Stimulated activated naive CD8-positive, alpha-beta T cell treated with anti-CD3 and anti-CD28 coated beads, Interleukin-15, Interleukin-2, amounts not matched to agents 100 ng/mL and 50 ng/mL, for 24 hours (primary cell): ENCODE data around the gene GPR176.

Experiments
- H3K27ac Mint-ChIP-seq: one replicate; pipeline ENCODE4 v1.8.0; 2021; ENCODE audit warnings: mild to moderate bottlenecking, mixed read lengths
- H3K27me3 Mint-ChIP-seq: one replicate; pipeline ENCODE4 v1.8.0; 2021; ENCODE audit warnings: mixed read lengths
- H3K36me3 Mint-ChIP-seq: one replicate; pipeline ENCODE4 v1.8.0; 2021; ENCODE audit warnings: low read depth, mixed read lengths
- H3K4me1 Mint-ChIP-seq: one replicate; pipeline ENCODE4 v1.8.0; 2021; ENCODE audit warnings: low read depth, mixed read lengths
- H3K4me3 Mint-ChIP-seq: one replicate; pipeline ENCODE4 v1.8.0; 2021; ENCODE audit warnings: mild to moderate bottlenecking, mixed read lengths
- H3K9me3 Mint-ChIP-seq: one replicate; pipeline ENCODE4 v1.8.0; 2021; ENCODE audit warnings: mixed read lengths

Gene GPR176

GRCh38 chr15:39786447-39787056 is 133.5 kb downstream of the GPR176 start:
- no peaks in the 10 kb centered on the region for H3K27me3 Mint-ChIP-seq
- no peak overlapping the region for H3K4me3 Mint-ChIP-seq
- H3K9me3 Mint-ChIP-seq, result no peaks in the 10 kb centered on the region
- H3K27ac Mint-ChIP-seq, result no peak overlapping the region
- H3K4me1 Mint-ChIP-seq, result peaks cover 59% of the 10 kb centered on the region
- no peaks in the 10 kb centered on the region for H3K36me3 Mint-ChIP-seq

GRCh38 chr15:39785841-39786240 is 134.2 kb downstream of the GPR176 start:
- Mint-ChIP-seq H3K4me3 (no peak overlapping the region), H3K27ac (peak overlapping the region; percentile 45), H3K9me3 (no peaks in the 10 kb centered on the region), H3K4me1 (peaks cover 65% of the 10 kb centered on the region), H3K36me3 (no peaks in the 10 kb centered on the region), H3K27me3 (no peaks in the 10 kb centered on the region)

- Mint-ChIP-seq H3K27ac (no peak overlapping the region), H3K4me3 (no peak overlapping the region)
These were observed 134.9 kb downstream of the GPR176 start for GRCh38 chr15:39785139-39785538.

DNA sequence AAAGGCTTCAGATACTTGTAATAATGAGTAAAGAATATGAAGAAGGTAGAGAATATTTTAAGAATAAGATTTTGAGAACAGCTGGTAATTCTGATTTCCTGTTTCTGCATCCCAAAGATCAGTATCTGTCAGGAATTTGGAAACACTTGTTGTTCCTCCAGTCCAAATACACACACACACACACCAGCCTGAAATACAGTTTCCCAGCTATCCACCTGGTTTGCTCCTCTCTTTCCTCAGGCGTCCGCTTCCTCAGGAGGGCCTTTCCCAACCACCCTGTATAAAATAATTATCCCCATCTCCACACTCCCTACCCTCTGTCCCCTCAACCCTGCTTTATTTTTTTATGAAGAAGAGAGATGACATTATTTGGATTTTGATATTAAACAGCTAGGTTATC is 135.4 kb downstream of the GPR176 start:
- Mint-ChIP-seq H3K9me3 (no peaks in the 10 kb centered on the region), H3K27ac (no peak overlapping the region), H3K4me3 (no peak overlapping the region), H3K36me3 (no peaks in the 10 kb centered on the region), H3K4me1 (peaks cover 66% of the 10 kb centered on the region), H3K27me3 (no peaks in the 10 kb centered on the region)

More at GRCh38 chr15:39785139-39785538, 134.9 kb downstream of the GPR176 start:
- H3K9me3 Mint-ChIP-seq, result no peaks in the 10 kb centered on the region
- H3K27me3 Mint-ChIP-seq, result no peaks in the 10 kb centered on the region
- peaks cover 66% of the 10 kb centered on the region for H3K4me1 Mint-ChIP-seq
- no peaks in the 10 kb centered on the region for H3K36me3 Mint-ChIP-seq

GRCh38 chr15:39784125-39784524 is 135.9 kb downstream of the GPR176 start:
- peaks cover 66% of the 10 kb centered on the region for H3K4me1 Mint-ChIP-seq
- no peaks in the 10 kb centered on the region for H3K9me3 Mint-ChIP-seq
- no peaks in the 10 kb centered on the region for H3K27me3 Mint-ChIP-seq
- H3K27ac Mint-ChIP-seq, result peak overlapping the region; percentile 74
- no peaks in the 10 kb centered on the region for H3K36me3 Mint-ChIP-seq
- peak overlapping the region; percentile 85 for H3K4me3 Mint-ChIP-seq

DNA sequence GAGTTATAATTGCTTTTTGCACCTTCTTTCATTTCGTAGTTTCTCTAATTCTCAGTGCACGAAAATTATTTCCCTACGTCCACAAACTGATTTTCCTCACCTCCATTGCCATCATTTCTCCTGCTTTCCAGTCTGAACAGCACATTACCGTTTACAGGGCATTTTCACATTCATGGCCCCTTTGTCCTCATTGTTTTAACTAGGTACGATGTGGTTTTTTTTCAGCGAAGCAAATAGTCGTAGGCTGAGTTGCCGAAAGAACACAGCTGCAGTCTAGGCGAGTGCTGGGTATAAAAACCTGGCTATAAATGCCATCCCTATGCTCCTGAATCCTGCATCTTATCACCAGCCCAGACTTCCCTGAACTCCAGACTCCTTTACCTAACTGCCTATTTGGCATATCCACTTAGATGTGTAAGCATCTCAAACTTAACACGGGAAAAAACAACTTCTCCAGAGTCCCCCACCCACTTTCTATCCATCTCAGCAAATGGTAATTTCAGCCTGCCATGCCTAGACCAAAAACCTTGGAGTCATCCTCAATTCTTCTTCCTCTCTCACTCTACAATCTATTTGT is 136.7 kb downstream of the GPR176 start:
- H3K36me3 Mint-ChIP-seq, result no peaks in the 10 kb centered on the region

GRCh38 chr15:39782441-39783138 is 137.5 kb downstream of the GPR176 start, which contains the start of gene FSIP1:
Gene FSIP1 (minus strand): TSS chr15:39782841. CDS start chr15:39776524, 6,317 bp downstream.
- H3K4me1 Mint-ChIP-seq, result peaks cover 60% of the 10 kb centered on the region
- peak within 1 kb of the TSS; percentile 74 for H3K27ac Mint-ChIP-seq
- no peaks in the 10 kb centered on the region for H3K36me3 Mint-ChIP-seq

More for the DNA sequence above, 136.7 kb downstream of the GPR176 start:
- peak overlapping the region; percentile 74 for H3K27ac Mint-ChIP-seq
- H3K4me3 Mint-ChIP-seq, result peak overlapping the region; percentile 85
- no peaks in the 10 kb centered on the region for H3K9me3 Mint-ChIP-seq
- no peaks in the 10 kb centered on the region for H3K27me3 Mint-ChIP-seq
- H3K4me1 Mint-ChIP-seq, result peaks cover 62% of the 10 kb centered on the region

DNA sequence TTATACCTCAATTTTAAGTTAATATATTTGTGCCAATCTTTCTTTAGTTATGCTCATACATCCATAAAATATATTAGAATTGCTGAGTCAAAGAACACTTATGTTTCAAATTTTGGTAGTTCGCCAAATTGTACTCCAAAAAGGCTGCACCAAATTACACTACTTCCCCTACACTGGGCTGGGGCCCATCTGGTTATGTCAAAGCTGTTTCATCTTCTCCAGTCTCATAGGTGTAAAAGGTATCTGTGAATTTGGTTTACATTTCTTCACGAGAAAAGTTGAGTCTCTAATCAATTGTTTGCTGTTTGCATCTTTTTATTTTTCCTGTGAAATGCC is 138.1 kb downstream of the GPR176 start:
- Mint-ChIP-seq H3K36me3 (no peaks in the 10 kb centered on the region), H3K4me3 (peak overlapping the region; percentile 85), H3K27ac (peak overlapping the region; percentile 74), H3K9me3 (no peaks in the 10 kb centered on the region), H3K4me1 (peaks cover 60% of the 10 kb centered on the region), H3K27me3 (no peaks in the 10 kb centered on the region)

More at GRCh38 chr15:39782441-39783138, 137.5 kb downstream of the GPR176 start, which contains the start of gene FSIP1:
- Mint-ChIP-seq H3K27me3 (no peaks in the 10 kb centered on the region), H3K4me3 (peak within 1 kb of the TSS; percentile 85), H3K9me3 (no peaks in the 10 kb centered on the region)

DNA sequence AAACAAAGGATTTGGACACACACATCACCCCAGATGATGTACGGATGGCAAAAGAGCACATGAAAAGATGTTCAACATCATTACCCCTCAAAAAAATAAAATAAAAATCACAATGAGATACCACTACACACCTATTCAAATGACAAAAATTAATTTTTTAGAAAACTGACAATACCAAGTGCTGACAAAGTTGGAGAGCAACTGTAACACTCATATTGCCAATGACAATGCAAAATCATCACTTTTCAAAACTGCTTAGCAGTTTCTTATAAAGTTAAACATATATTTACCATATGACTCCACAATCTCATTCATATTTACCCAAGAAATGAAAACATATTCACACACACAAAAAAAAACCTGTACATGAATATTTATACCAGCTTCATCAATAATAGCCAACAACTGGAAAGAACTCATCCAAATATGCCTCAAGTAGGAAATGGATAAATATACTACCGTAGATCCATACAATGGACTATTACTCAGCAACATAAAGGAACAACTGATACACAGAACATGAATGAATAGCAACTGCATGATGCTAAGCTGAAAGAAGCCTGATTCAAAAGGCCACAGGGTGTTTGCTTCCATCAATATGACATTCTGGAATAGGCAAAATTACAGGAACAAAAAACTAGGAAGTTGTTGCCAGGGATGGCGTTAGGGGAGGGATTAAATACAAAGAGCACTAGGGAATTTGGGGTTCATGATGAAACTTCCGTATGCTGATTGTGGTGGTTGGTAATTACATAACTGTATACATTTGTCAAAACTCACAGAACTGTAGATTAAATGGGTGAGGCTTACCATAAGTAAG is 138.7 kb downstream of the GPR176 start:
- Mint-ChIP-seq H3K9me3 (no peaks in the 10 kb centered on the region), H3K27me3 (no peaks in the 10 kb centered on the region), H3K4me3 (peak overlapping the region; percentile 40), H3K4me1 (peaks cover 55% of the 10 kb centered on the region), H3K27ac (no peak overlapping the region), H3K36me3 (no peaks in the 10 kb centered on the region)

DNA sequence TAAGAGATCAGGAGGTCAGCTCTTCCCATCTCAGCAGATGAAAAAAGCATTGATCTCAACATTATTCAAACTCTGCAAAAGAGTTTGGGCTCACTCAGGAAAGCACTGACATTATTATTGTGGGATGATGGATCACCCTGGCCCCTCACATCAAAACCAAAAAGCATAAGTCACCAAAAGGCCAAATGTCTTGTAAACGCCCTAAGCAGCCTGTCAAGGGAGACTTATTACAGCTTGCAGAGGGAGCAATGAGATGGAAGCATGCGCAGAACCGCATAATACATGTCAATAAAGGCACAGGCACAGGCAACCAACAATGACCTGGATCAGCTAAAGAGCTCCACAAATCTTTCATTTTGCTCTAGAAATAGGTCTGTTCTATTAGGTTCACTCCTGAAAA is 142.0 kb downstream of the GPR176 start:
- H3K4me3 Mint-ChIP-seq, result no peak overlapping the region
- no peaks in the 10 kb centered on the region for H3K27me3 Mint-ChIP-seq
- no peaks in the 10 kb centered on the region for H3K9me3 Mint-ChIP-seq
- peaks cover 40% of the 10 kb centered on the region for H3K4me1 Mint-ChIP-seq
- H3K36me3 Mint-ChIP-seq, result no peaks in the 10 kb centered on the region
- H3K27ac Mint-ChIP-seq, result no peak overlapping the region

GRCh38 chr15:39777496-39777895 is 142.6 kb downstream of the GPR176 start:
- no peak overlapping the region for H3K4me3 Mint-ChIP-seq
- H3K36me3 Mint-ChIP-seq, result no peaks in the 10 kb centered on the region
- peaks cover 40% of the 10 kb centered on the region for H3K4me1 Mint-ChIP-seq
- no peak overlapping the region for H3K27ac Mint-ChIP-seq
- H3K9me3 Mint-ChIP-seq, result no peaks in the 10 kb centered on the region
- no peaks in the 10 kb centered on the region for H3K27me3 Mint-ChIP-seq

DNA sequence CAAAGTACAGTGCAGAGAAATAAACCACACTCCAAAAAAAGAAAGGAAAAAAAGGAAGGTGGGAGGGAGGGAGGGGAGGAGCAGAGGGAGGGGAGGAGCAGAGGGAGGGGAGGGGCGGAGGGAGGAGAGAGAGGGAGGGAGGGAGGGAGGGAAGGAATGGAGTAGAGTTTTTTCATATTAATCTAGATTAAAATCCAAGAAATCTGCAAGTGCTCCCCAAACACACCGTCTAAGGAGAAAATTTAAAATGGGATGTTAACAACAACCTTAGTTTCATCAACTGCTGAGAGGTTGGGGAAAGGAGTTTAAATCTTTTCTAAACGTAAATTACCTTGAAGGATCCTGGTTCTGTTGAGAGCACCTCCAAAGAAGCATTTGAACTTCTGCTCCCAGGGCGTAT is 144.0 kb downstream of the GPR176 start:
- Mint-ChIP-seq H3K27me3 (no peaks in the 10 kb centered on the region), H3K36me3 (no peaks in the 10 kb centered on the region), H3K4me3 (no peak overlapping the region), H3K4me1 (peaks cover 28% of the 10 kb centered on the region), H3K9me3 (no peaks in the 10 kb centered on the region), H3K27ac (no peak overlapping the region)

GRCh38 chr15:39774688-39775267 is 145.3 kb downstream of the GPR176 start:
- no peaks in the 10 kb centered on the region for H3K9me3 Mint-ChIP-seq
- H3K27me3 Mint-ChIP-seq, result no peaks in the 10 kb centered on the region
- no peaks in the 10 kb centered on the region for H3K36me3 Mint-ChIP-seq
- peaks cover 25% of the 10 kb centered on the region for H3K4me1 Mint-ChIP-seq
- peak overlapping the region; percentile 41 for H3K4me3 Mint-ChIP-seq
- peak overlapping the region; percentile 45 for H3K27ac Mint-ChIP-seq

GRCh38 chr15:39770748-39771689 is 149.0 kb downstream of the GPR176 start:
- Mint-ChIP-seq H3K4me1 (peaks cover 16% of the 10 kb centered on the region), H3K9me3 (no peaks in the 10 kb centered on the region), H3K27ac (peak overlapping the region; percentile 8), H3K4me3 (no peak overlapping the region), H3K36me3 (no peaks in the 10 kb centered on the region), H3K27me3 (no peaks in the 10 kb centered on the region)
